Measurements from ENCODE around the gene PCSK9. TPM values are rescaled to one million over a fixed set of nuclear protein-coding genes. Genes with fewer than 3 reads are reported as not detected.

PCSK9 gene
- total and polyA plus RNA-seq, 4 donors = 0.13 to 0.42 (median 0.38) TPM; not detected in 1

- DNase-seq (peak; percentile 17 to 58), ATAC-seq (ENCODE audit: low FRiP score) (no peak)
- peaks cover 0 to 2% of the 10 kb centered on the region in 2 donors for H3K27me3 ChIP-seq (ENCODE audit: control insufficient read depth in 1 of 2, insufficient read depth in 2 of 2, low read length in 1 of 2)
- no peaks in the 10 kb centered on the region for H3K9me3 ChIP-seq (ENCODE audit: control insufficient read depth, low read length)
- intact Hi-C loops (cut with DNase I) = no loop called here
- whole genome bisulfite sequencing, 2 donors = 88 to 91% methylated on average over 8 of the region's 8 CpGs
- no peak overlapping the region for H3K4me3 ChIP-seq (ENCODE audit: low read length in 2 of 2)
- H3K27ac ChIP-seq (ENCODE audit: low read depth in 1 of 2, low read length in 2 of 2) = no peak overlapping the region
- no peaks in the 10 kb centered on the region for H3K4me1 ChIP-seq (ENCODE audit: control insufficient read depth in 1 of 2, insufficient read depth in 2 of 2, low read length in 2 of 2)
- H3K36me3 ChIP-seq (ENCODE audit: control insufficient read depth in 1 of 2, insufficient read depth in 2 of 2, low read length in 1 of 2) = no peaks in the 10 kb centered on the region
Measured at GRCh38 chr1:55037733-55038551, 1.4 kb upstream of the PCSK9 start.

DNA sequence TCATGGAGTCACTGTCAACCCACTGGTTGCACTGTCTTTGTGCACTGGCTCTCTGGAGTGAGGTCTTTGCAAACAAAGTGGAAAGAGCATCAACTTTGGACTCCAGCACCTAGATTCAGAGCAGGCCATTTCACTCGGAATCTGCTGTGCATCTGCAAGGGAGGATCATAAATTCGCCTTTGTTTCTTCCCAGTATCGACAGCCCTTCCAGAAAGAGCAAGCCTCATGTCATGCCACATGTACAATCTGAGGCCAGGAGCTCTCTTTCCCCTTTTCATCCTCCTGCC is 853 bp upstream of the PCSK9 start:
- Histone ChIP-seq H3K4me1 (ENCODE audit: control insufficient read depth in 1 of 2, insufficient read depth in 2 of 2, low read length in 2 of 2) (no peaks in the 10 kb centered on the region), H3K36me3 (ENCODE audit: control insufficient read depth in 1 of 2, insufficient read depth in 2 of 2, low read length in 1 of 2) (no peaks in the 10 kb centered on the region), H3K9me3 (ENCODE audit: control insufficient read depth, low read length) (no peaks in the 10 kb centered on the region), H3K4me3 (ENCODE audit: low read length in 2 of 2) (no peak overlapping the region), H3K27me3 (ENCODE audit: control insufficient read depth in 1 of 2, insufficient read depth in 2 of 2, low read length in 1 of 2) (peaks cover 0 to 2% of the 10 kb centered on the region in 2 donors), H3K27ac (ENCODE audit: low read depth in 1 of 2, low read length in 2 of 2) (no peak overlapping the region)
- no peak for DNase-seq
- WGBS, 2 donors = 91 to 95% methylated on average over 3 of the region's 3 CpGs
- ATAC-seq (ENCODE audit: low FRiP score) = no peak
- intact Hi-C loops (cut with DNase I) = no loop called here

DNA sequence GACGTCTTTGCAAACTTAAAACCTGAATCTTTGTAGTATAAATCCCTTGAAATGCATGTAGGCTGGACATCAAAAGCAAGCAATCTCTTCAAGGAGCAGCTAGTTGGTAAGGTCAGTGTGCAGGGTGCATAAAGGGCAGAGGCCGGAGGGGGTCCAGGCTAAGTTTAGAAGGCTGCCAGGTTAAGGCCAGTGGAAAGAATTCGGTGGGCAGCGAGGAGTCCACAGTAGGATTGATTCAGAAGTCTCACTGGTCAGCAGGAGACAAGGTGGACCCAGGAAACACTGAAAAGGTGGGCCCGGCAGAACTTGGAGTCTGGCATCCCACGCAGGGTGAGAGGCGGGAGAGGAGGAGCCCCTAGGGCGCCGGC is 390 bp upstream of the PCSK9 start:
- intact Hi-C loops (cut with DNase I) = no loop called here
- H3K9me3 ChIP-seq (ENCODE audit: control insufficient read depth, low read length) = no peaks in the 10 kb centered on the region
- H3K4me3 ChIP-seq (ENCODE audit: low read length in 2 of 2) = no peak overlapping the region
- H3K4me1 ChIP-seq (ENCODE audit: control insufficient read depth in 1 of 2, insufficient read depth in 2 of 2, low read length in 2 of 2) = no peaks in the 10 kb centered on the region
- 35 to 40% methylated on average over 9 of the region's 9 CpGs for WGBS, 2 donors
- no peaks in the 10 kb centered on the region for H3K36me3 ChIP-seq (ENCODE audit: control insufficient read depth in 1 of 2, insufficient read depth in 2 of 2, low read length in 1 of 2)
- no peak overlapping the region for H3K27ac ChIP-seq (ENCODE audit: low read depth in 1 of 2, low read length in 2 of 2)
- H3K27me3 ChIP-seq (ENCODE audit: control insufficient read depth in 1 of 2, insufficient read depth in 2 of 2, low read length in 1 of 2) = no peaks in the 10 kb centered on the region
- no peak for ATAC-seq (ENCODE audit: low FRiP score)
- DNase-seq = peak in 1 of 2 donors; percentile 70

DNA sequence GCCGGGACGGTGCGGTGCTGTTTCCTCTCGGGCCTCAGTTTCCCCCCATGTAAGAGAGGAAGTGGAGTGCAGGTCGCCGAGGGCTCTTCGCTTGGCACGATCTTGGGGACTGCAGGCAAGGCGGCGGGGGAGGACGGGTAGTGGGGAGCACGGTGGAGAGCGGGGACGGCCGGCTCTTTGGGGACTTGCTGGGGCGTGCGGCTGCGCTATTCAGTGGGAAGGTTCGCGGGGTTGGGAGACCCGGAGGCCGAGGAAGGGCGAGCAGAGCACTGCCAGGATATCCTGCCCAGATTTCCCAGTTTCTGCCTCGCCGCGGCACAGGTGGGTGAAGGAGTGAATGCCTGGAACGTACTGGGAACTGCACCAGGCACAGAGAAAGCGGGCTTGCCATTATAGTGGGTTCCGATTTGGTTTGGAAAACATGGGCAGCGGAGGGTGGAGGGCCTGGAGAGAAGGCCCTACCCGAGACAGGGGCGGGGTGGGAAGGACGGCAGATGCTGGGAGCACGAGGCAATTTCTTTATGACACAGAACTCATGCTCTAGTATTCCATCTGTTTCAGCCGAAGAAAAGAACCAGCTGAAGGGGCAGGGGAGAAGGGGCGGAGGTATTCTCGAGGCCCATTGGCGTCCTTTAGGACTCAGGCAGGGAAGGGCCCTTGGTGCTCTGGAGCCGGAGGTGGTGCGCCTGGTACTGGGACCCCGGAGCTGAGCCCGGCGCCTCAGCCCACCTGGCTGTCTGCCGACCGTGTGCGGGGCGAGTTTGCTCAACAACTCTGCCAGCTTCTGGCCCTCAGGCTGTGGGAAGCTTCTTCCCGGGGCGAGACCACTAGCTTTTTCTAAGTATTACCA is 960 bp downstream of the PCSK9 start:
- H3K4me1 ChIP-seq (ENCODE audit: control insufficient read depth in 1 of 2, insufficient read depth in 2 of 2, low read length in 2 of 2) = no peaks in the 10 kb centered on the region
- DNase-seq = peak in 1 of 2 donors; percentile 69
- H3K4me3 ChIP-seq (ENCODE audit: low read length in 2 of 2) = no peak overlapping the region
- H3K9me3 ChIP-seq (ENCODE audit: control insufficient read depth, low read length) = no peaks in the 10 kb centered on the region
- H3K27me3 ChIP-seq (ENCODE audit: control insufficient read depth in 1 of 2, insufficient read depth in 2 of 2, low read length in 1 of 2) = no peaks in the 10 kb centered on the region
- intact Hi-C loops (cut with DNase I) = no loop called here
- ATAC-seq (ENCODE audit: low FRiP score) = no peak
- 13 to 14% methylated on average over 49 of the region's 49 CpGs for WGBS, 2 donors
- no peaks in the 10 kb centered on the region for H3K36me3 ChIP-seq (ENCODE audit: control insufficient read depth in 1 of 2, insufficient read depth in 2 of 2, low read length in 1 of 2)
- H3K27ac ChIP-seq (ENCODE audit: low read depth in 1 of 2, low read length in 2 of 2) = no peak overlapping the region

DNA sequence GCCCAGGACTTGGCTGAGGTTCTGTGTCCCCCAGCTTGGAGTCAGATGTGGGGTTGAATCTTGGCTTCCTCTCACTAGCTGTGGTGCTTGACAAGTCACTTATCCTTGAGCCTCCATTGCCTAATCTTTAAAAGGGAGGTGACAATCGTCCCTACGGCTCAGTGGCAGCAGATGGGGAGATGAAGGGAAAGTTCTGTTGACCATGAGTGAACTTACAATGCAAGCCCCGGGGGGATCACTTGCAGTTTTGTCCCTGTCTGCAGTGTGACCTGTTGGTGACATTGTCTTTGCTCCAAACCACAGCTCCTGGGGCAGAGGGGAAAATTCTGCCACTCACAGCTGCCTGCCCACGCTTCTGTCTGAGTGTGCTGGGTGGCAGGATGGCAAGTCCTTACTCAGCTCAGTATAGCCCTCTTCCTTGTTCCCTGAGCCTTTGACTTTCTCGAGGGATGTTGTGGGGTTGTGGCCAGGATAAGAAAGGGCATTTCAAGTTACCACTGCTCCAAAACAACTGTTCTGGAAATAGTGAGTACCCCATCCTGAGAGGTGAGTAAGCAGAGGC is 1.7 kb downstream of the PCSK9 start:
- ATAC-seq (ENCODE audit: low FRiP score) = no peak
- peak in 1 of 2 donors; percentile 51 for DNase-seq
- no peaks in the 10 kb centered on the region for H3K27me3 ChIP-seq (ENCODE audit: control insufficient read depth in 1 of 2, insufficient read depth in 2 of 2, low read length in 1 of 2)
- intact Hi-C loops (cut with DNase I) = no loop called here
- no peaks in the 10 kb centered on the region for H3K4me1 ChIP-seq (ENCODE audit: control insufficient read depth in 1 of 2, insufficient read depth in 2 of 2, low read length in 2 of 2)
- H3K36me3 ChIP-seq (ENCODE audit: control insufficient read depth in 1 of 2, insufficient read depth in 2 of 2, low read length in 1 of 2) = no peaks in the 10 kb centered on the region
- H3K4me3 ChIP-seq (ENCODE audit: low read length in 2 of 2) = no peak overlapping the region
- WGBS, 2 donors = 71 to 72% methylated on average over 5 of the region's 5 CpGs
- no peaks in the 10 kb centered on the region for H3K9me3 ChIP-seq (ENCODE audit: control insufficient read depth, low read length)
- no peak overlapping the region for H3K27ac ChIP-seq (ENCODE audit: low read depth in 1 of 2, low read length in 2 of 2)

DNA sequence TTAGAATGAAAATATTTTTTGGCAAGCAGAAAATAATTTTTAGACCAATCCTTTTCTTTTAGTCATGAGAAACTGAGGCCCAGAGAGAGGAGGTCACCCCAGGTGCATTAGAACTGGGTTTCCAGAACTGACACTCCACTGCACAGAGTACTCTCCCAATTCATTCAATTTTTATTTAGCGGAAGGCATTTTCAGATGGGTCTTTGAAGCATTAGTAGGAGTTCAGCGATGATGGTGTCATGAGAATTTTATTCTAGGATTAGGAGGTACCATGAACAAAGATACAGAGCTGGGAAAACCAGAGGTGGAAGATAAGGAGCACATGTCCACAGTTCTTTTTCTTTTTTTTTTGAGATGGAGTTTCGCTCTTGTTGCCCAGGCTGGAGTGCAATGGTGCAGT is 2.3 kb downstream of the PCSK9 start:
- DNase-seq = no peak
- Histone ChIP-seq H3K4me3 (ENCODE audit: low read length in 2 of 2) (no peak overlapping the region), H3K27me3 (ENCODE audit: control insufficient read depth in 1 of 2, insufficient read depth in 2 of 2, low read length in 1 of 2) (no peaks in the 10 kb centered on the region), H3K27ac (ENCODE audit: low read depth in 1 of 2, low read length in 2 of 2) (no peak overlapping the region), H3K36me3 (ENCODE audit: control insufficient read depth in 1 of 2, insufficient read depth in 2 of 2, low read length in 1 of 2) (no peaks in the 10 kb centered on the region), H3K9me3 (ENCODE audit: control insufficient read depth, low read length) (no peaks in the 10 kb centered on the region), H3K4me1 (ENCODE audit: control insufficient read depth in 1 of 2, insufficient read depth in 2 of 2, low read length in 2 of 2) (no peaks in the 10 kb centered on the region)
- intact Hi-C loops (cut with DNase I) = no loop called here
- WGBS, 2 donors = 66 to 80% methylated on average over 3 of the region's 3 CpGs
- ATAC-seq (ENCODE audit: low FRiP score) = no peak

DNA sequence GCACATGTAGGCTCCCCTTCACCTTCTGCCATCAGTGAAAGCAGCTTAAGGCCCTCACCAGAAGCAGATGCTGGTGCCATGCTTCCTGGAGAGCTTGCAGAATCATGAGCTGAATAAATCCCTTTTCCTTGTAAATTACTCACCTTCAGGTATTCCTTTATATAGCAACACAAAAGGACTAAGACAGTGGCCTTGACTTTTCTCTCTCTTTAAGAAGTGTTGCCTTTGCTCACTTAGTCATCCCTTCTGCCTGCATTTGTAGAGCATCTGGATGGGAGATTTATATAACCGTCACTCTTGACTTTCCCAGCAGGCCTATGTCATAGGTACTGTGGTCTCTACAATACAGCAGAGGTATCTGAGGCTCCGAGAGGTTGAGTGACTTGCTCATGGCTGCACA is 3.7 kb downstream of the PCSK9 start:
- ATAC-seq (ENCODE audit: low FRiP score) (no peak), DNase-seq (no peak)
- intact Hi-C loops (cut with DNase I) = no loop called here
- Histone ChIP-seq H3K4me3 (ENCODE audit: low read length in 2 of 2) (no peak overlapping the region), H3K27ac (ENCODE audit: low read depth in 1 of 2, low read length in 2 of 2) (no peak overlapping the region), H3K36me3 (ENCODE audit: control insufficient read depth in 1 of 2, insufficient read depth in 2 of 2, low read length in 1 of 2) (no peaks in the 10 kb centered on the region), H3K9me3 (ENCODE audit: control insufficient read depth, low read length) (no peaks in the 10 kb centered on the region), H3K4me1 (ENCODE audit: control insufficient read depth in 1 of 2, insufficient read depth in 2 of 2, low read length in 2 of 2) (no peaks in the 10 kb centered on the region), H3K27me3 (ENCODE audit: control insufficient read depth in 1 of 2, insufficient read depth in 2 of 2, low read length in 1 of 2) (no peaks in the 10 kb centered on the region)
- 97 to 100% methylated on average over 2 of the region's 2 CpGs for WGBS, 2 donors

GRCh38 chr1:55043726-55044125 is 4.4 kb downstream of the PCSK9 start:
- no peaks in the 10 kb centered on the region for H3K4me1 ChIP-seq (ENCODE audit: control insufficient read depth in 1 of 2, insufficient read depth in 2 of 2, low read length in 2 of 2)
- H3K27me3 ChIP-seq (ENCODE audit: control insufficient read depth in 1 of 2, insufficient read depth in 2 of 2, low read length in 1 of 2) = no peaks in the 10 kb centered on the region
- no peaks in the 10 kb centered on the region for H3K36me3 ChIP-seq (ENCODE audit: control insufficient read depth in 1 of 2, insufficient read depth in 2 of 2, low read length in 1 of 2)
- DNase-seq (peak in 1 of 2 donors; percentile 54), ATAC-seq (ENCODE audit: low FRiP score) (no peak)
- no peak overlapping the region for H3K4me3 ChIP-seq (ENCODE audit: low read length in 2 of 2)
- H3K9me3 ChIP-seq (ENCODE audit: control insufficient read depth, low read length) = no peaks in the 10 kb centered on the region
- intact Hi-C loops (cut with DNase I) = no loop called here
- 97% methylated on average over 9 of the region's 9 CpGs for WGBS, 2 donors
- H3K27ac ChIP-seq (ENCODE audit: low read depth in 1 of 2, low read length in 2 of 2) = no peak overlapping the region
